OCI-LY1 (cell line): ENCODE data around the gene MCF2L2.

ENCODE experiments used
- H2AFZ ChIP-seq: fragments of 200-600 bp; sonication (generic), shearing (Covaris generic); 2 replicates; pipeline ENCODE4 v1.6.0; 2014; ENCODE audit warnings: antibody characterized with exemption, mild to moderate bottlenecking, low read length
- H3F3A ChIP-seq: fragments of 200-600 bp; sonication (generic), shearing (Covaris generic); 2 replicates; pipeline ENCODE4 v1.6.0; 2014; ENCODE audit warnings: mild to moderate bottlenecking, antibody characterized with exemption, low read length, moderate library complexity; ENCODE audit not compliant: insufficient read depth
- H3K27ac ChIP-seq: fragments of 200-600 bp; sonication (generic); 2 replicates; pipeline ENCODE4 v1.5.1; 2014; ENCODE audit warnings: low read length, mixed run types, mild to moderate bottlenecking, low read depth; ENCODE audit not compliant: poor library complexity, severe bottlenecking
- H3K27me3 ChIP-seq: fragments of 200-600 bp; sonication (generic); 2 replicates; pipeline ENCODE4 v1.6.0; 2014; ENCODE audit warnings: antibody characterized with exemption, mild to moderate bottlenecking, low read length, moderate library complexity; ENCODE audit not compliant: insufficient read depth
- H3K36me3 ChIP-seq: fragments of 200-600 bp; sonication (generic); 2 replicates; pipeline ENCODE4 v1.6.1; 2014; ENCODE audit warnings: mild to moderate bottlenecking, antibody characterized with exemption, low read length, moderate library complexity, mixed read lengths; ENCODE audit not compliant: insufficient read depth
- H3K4me1 ChIP-seq: fragments of 200-600 bp; sonication (generic); 2 replicates; pipeline ENCODE4 v1.5.1; 2014; ENCODE audit warnings: mild to moderate bottlenecking, low read length, moderate library complexity; ENCODE audit not compliant: insufficient read depth, severe bottlenecking
- H3K4me2 ChIP-seq: fragments of 200-600 bp; sonication (generic), shearing (Covaris generic); 2 replicates; pipeline ENCODE4 v1.6.1; 2014; ENCODE audit warnings: low read length
- H3K4me3 ChIP-seq: fragments of 200-600 bp; sonication (generic); 2 replicates; pipeline ENCODE4 v1.5.1; 2014; ENCODE audit warnings: low read length, low read depth, mild to moderate bottlenecking, mixed read lengths; ENCODE audit not compliant: poor library complexity, severe bottlenecking
- H3K79me2 ChIP-seq: fragments of 200-600 bp; shearing (Covaris generic); 2 replicates; pipeline ENCODE4 v1.6.1; 2016; ENCODE audit warnings: mixed run types, low read length, mixed read lengths; ENCODE audit not compliant: insufficient read depth
- H3K9ac ChIP-seq: fragments of 200-600 bp; sonication (generic), shearing (Covaris generic); 2 replicates; pipeline ENCODE4 v1.6.1; 2014; ENCODE audit warnings: mild to moderate bottlenecking, low read length, mixed read lengths
- H3K9me2 ChIP-seq: fragments of 200-600 bp; sonication (generic), shearing (Covaris generic); 2 replicates; pipeline ENCODE4 v1.6.1; 2014; ENCODE audit warnings: low read depth, mild to moderate bottlenecking, low read length, mixed read lengths
- H3K9me3 ChIP-seq: fragments of 200-600 bp; shearing (Covaris generic); 2 replicates; pipeline ENCODE4 v1.6.1; 2014; ENCODE audit warnings: low read length, mixed read lengths
- H4K20me1 ChIP-seq: fragments of 200-600 bp; sonication (generic), shearing (Covaris generic); 2 replicates; pipeline ENCODE4 v1.6.0; 2016; ENCODE audit warnings: mild to moderate bottlenecking, low read length; ENCODE audit not compliant: insufficient read depth
- CTCF ChIP-seq: fragments of 200-600 bp; sonication (generic), shearing (Covaris generic); IDR thresholded peaks from 2 replicates; pipeline ENCODE4 v1.5.1; 2017; ENCODE audit warnings: mild to moderate bottlenecking, antibody characterized with exemption, low read length, moderate library complexity, mixed read lengths
- EZH2 ChIP-seq: fragments of 200-600 bp; sonication (generic), shearing (Covaris generic); IDR thresholded peaks from 2 replicates; pipeline ENCODE4 v1.8.0; 2017; ENCODE audit warnings: borderline replicate concordance, mixed run types, mild to moderate bottlenecking, antibody characterized with exemption, low read length, moderate library complexity, mixed read lengths

Gene MCF2L2

GRCh38 chr3:183438735-183439134 is 10.3 kb upstream of the MCF2L2 start:
- Histone ChIP-seq H3K4me3 (no peak overlapping the region), H3K9ac (no peak overlapping the region), H3K4me2 (no peak overlapping the region), H3K79me2 (no peaks in the 10 kb centered on the region), H3K27me3 (peaks cover 3% of the 10 kb centered on the region; the same call in 1 of the 2 replicates), H3K27ac (no peak overlapping the region), H3K4me1 (no peaks in the 10 kb centered on the region), H3K9me2 (no peaks in the 10 kb centered on the region), H3F3A (no peaks in the 10 kb centered on the region), H3K9me3 (peaks cover 9% of the 10 kb centered on the region), H4K20me1 (no peaks in the 10 kb centered on the region), H3K36me3 (no peaks in the 10 kb centered on the region), H2AFZ (no peak overlapping the region)
- TF ChIP-seq CTCF (no peak), EZH2 (no peak)

- no peak overlapping the region for H3K4me3 ChIP-seq
- H3K36me3 ChIP-seq = no peaks in the 10 kb centered on the region
- no peaks in the 10 kb centered on the region; the same call in 1 of the 2 replicates for H3K27me3 ChIP-seq
- H3K9me3 ChIP-seq = peaks cover under 1% of the 10 kb centered on the region
- H3K27ac ChIP-seq = no peak overlapping the region
- no peaks in the 10 kb centered on the region for H3K9me2 ChIP-seq
- no peaks in the 10 kb centered on the region for H4K20me1 ChIP-seq
- no peak overlapping the region for H3K4me2 ChIP-seq
- TF ChIP-seq EZH2 (no peak), CTCF (no peak)
- no peaks in the 10 kb centered on the region for H3F3A ChIP-seq
- H2AFZ ChIP-seq = no peak overlapping the region
- H3K4me1 ChIP-seq = no peaks in the 10 kb centered on the region
- H3K79me2 ChIP-seq = no peaks in the 10 kb centered on the region
- no peak overlapping the region for H3K9ac ChIP-seq
Observed at GRCh38 chr3:183437666-183438564, 9.5 kb upstream of the MCF2L2 start.

- no peaks in the 10 kb centered on the region for H3K36me3 ChIP-seq
- H2AFZ ChIP-seq = no peak overlapping the region
- no peak overlapping the region for H3K4me3 ChIP-seq
- no peaks in the 10 kb centered on the region for H3F3A ChIP-seq
- H3K27me3 ChIP-seq = no peaks in the 10 kb centered on the region
- H4K20me1 ChIP-seq = no peaks in the 10 kb centered on the region
- no peak overlapping the region for H3K9ac ChIP-seq
- no peaks in the 10 kb centered on the region for H3K4me1 ChIP-seq
- H3K9me2 ChIP-seq = no peaks in the 10 kb centered on the region
- no peak overlapping the region for H3K4me2 ChIP-seq
- no peaks in the 10 kb centered on the region for H3K9me3 ChIP-seq
- H3K79me2 ChIP-seq = no peaks in the 10 kb centered on the region
- no peak overlapping the region for H3K27ac ChIP-seq
- TF ChIP-seq EZH2 (no peak), CTCF (no peak)
Observed at GRCh38 chr3:183437061-183437460, 8.6 kb upstream of the MCF2L2 start.
